T-helper 22 cell (primary cell): Measurements from ENCODE around the gene CTU2.

Experiments used
- DNase-seq: peaks from one replicate; pipeline ENCODE4 v3.0.0-alpha.2; 2020; ENCODE audit warnings: low read depth

CTU2 gene

GRCh38 chr16:88743693-88744576, 37.6 kb downstream of the CTU2 start:
- DNase-seq: peak; percentile 42

DNA sequence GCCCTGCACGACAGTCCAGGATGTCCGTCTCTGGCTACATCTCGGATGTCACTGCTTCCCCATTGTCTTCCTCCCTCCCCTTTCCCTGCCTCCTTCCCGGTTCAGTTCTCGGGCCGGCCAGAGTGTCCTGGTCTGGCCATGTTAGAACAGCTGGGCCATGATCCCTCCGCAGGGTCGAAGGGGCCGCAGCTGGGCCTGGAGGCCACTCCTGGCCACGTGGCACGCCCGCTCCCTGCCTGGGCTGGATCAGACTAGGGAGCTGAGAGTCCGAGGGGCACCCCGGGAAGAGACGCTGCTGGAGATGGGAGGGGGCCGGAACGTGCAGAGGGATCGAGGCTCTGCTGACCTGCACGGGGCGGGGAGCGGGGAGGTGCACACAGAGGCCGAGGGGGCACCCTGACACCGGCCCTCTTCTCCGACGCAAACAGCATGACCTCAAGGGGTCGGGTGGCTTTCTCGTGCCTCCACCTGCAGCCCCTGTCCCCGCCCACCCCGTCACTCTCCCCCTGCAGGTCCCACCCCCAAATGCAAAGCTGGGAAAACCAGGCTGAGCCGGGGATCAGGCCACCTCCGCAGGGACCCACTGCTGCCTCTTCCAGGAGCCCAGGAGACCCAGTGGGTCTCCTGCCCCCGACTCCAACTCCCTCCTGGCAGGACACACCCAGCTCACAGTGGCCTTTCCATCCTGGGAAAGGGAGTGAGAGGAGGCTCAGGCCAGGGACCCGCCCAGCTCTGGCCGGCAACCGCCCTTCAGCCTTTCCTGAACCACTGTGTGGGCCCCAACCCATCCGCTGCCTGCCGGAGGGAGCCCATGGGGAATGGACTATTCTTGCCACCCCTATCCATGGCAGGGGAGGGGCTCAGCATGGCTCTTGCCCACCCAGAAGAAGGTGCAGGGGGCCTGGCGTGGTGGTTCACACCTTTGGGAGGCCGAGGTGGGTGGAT, 38.5 kb downstream of the CTU2 start:
- no peak for DNase-seq

DNA sequence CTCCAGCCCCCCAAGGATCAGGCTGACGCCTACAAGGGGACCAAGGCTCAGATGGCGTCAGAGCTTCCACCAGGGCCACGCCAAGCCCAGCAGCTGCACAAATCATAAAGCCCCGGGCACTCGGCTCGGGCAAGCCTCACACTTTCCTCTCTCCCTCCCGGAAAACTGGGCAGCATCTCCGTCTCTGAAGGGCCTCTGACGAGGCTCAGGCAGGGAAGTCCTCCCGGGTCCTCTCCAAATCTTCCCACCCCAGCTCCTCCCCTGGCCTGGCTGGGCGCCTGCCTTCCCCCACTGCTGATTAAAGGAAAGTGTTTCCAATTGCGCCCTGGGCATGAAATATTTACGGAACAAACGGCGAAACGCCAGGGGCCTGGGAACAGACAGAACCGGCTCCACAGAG, 40.2 kb downstream of the CTU2 start:
- no peak for DNase-seq

DNA sequence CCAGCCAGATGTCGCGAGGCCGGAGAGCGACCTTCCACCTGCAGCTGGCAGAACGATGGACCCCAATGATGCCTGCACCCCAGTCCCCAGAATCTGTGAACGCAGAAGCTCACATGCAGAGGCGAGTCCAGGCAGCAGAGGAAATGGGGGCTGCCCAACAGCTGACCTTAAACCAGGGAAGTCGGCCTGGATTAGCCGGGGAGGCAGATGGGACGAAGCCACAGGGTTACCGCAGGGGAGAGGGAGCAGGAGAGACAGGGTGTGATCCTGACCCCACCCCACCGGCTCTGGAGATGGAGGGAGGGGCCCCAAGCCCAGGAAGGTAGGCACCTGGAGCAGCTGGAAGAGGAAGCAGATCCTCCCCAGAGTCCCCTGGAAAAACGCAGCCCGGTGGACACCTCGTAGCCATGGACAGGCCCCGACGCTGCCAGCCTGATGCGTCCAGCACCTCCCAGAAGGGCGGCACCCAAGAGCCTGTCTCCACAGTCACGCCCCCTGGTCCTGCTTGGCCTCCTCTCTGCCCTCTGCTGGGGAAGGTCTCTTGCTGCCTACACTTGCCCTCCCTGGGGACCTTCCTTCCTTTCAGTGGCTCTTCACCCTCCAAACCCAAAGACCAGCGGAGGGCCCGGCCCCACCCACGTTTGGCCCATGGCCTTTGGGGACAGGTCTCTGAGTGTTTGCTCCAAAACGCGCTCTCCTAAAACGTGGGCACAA, 41.4 kb downstream of the CTU2 start:
- DNase-seq: no peak

- DNase-seq: no peak
These were observed 42.1 kb downstream of the CTU2 start for GRCh38 chr16:88748364-88748763.

- no peak for DNase-seq
These were observed 43.1 kb downstream of the CTU2 start for GRCh38 chr16:88749358-88749757.

DNA sequence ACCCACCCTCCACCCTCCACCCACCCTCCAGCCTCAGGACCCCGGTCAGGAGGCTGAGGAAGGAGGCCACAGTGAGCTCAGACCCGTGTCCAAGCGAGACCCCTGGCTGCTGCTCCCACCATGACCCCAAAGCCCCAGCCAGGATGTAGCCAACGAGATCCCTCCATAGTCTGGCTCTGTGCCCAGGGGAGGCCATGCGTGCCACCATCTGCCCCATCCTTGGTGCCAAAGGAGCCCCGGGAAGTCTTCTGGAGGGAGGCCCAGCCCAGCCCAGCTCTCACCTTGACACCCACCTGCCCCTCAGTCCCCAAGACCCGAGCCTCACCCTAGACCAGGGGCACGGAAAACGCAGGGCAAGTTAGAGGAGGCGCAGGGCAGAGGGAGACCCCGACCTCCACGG, 44.6 kb downstream of the CTU2 start:
- DNase-seq: no peak

DNA sequence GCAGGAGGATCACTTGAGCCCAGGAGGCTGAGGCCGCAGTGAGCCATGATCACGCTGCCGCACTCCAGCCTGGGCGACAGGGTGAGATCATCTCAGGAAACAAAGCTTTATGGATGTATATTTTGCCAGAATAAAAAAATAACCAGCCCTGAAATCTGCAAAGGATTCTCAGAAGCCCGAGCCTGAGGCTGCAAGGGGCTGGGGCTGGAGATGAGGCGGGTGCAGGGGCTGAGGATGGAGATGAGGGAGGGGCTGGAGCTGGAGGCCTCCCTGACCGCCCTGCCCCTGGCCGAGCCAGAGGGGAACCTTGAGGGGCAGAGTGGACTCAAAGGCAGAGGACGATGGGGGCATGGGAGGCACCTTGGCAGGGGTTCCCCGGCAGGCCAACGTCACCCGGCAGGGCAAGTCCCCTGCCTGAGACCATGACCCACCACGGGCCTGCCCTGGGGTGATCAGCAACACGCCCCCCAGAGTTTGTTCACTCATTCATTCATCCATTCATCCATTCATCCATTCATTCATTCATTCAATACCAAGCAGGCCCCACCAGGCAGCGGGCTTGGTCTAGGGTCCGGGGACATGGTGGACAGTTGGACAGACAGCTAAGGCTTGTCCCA, 46.2 kb downstream of the CTU2 start:
- no peak for DNase-seq

GRCh38 chr16:88753191-88753590, 46.9 kb downstream of the CTU2 start:
- DNase-seq: no peak

- DNase-seq: no peak
These were observed 47.3 kb downstream of the CTU2 start for GRCh38 chr16:88753602-88754001.

DNA sequence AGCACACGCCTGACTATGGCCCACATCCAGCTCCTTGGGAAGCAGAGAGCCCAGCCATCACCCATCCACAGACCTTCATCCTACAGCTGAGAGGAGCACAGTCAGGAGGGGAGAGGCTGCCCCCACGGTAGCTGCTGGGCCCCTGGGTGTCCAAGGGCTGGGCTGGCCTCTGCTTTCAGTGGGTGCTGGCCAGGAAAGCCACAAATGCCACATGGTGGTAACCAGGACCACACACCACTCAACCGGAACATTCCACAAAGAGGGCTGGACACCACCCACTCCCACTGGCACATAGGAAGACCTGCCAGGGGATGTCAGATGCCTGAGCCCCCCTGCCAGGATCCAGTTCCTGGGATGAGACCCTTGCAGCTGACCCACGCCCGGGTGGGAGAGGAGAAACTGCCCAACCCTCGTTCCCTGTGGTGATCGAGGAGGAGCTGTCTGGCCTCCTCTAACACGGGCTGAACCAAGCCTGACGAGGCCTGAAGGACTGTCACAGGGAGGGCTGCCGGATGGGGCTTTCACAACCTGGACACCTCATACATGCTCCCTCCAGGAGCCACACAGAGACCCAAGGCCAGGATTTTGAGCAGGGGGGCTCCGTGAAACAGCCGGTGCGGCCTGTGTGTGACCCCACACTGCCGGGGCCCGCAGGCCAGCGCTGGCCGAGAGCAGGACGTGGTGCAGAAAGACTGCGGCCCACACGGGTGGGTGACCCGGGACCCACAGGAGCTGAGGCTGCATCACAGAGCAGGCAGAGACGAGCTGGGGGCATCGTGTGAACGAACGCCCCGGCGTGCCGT, 48.0 kb downstream of the CTU2 start:
- DNase-seq: no peak

DNA sequence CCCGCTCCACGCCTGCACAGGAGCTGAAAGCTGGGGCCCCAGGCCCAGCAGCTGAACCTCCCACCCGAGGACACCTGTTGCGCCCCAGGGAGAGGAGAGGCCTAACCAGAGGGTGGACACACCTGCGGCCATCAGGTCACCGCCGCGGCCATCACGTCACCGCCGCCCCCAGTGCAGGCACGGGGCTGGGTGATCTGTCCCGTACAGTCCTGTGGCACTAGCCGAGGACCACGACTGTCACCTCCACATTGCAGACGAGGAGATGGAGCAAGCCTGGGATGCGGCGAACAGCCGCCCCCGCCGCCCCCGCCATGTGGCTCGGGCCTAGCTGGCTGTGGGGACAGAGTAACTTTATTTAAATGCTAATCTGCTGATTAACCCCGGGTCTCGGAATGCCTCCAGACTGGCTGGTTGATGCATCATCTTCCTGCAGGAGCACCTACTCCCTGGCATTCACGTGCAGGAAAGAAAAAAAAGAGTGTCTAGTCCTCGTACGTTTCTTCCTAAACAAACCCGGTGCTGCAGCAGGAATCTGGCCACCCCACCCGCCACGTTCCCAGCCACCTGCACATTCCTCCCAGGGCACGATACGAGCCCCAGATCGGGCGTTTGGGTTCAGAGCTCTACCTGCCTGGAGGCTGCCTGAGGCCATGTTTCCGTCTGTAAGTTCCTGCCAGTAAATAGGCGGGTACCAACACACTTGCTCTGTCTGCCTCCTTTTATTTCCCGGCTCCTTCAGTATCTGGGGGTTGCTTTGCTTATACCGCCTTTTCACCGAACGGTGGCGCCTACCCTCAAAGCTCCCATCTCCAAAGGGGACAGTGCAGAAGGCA, 48.8 kb downstream of the CTU2 start:
- DNase-seq: no peak

DNA sequence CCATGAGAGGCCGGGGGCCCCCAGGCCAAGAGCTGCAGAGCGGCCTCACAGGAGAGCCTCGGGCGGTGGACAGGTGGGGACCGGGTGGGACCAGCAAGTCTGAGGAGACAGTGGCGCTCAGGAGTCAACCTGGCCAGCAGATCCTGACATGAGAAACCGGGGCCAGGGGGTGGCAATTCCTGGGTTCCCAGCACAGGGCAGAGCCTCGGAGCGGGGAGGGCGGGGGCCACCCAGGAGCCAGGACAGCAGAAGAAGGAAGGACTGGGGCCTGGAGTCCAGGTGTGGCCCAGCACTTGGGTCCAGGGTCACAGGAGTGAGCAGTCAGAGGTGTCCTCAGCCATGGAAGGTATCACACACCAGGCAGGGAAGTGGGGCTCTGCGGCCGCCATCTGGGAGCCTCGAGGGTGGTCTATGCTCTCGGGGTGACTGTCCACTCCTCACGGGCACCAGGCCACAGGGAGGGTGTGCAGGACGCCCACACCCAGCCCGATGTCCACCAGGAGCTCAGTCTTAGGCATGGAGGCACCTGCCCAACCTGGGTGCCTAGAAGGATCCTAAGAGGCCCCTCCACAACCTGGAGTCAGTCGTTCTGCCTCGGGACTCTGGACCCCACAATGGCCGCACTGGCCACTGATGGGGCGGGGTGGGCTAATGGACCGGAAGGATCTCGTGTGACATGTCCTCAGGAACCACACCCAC, 49.6 kb downstream of the CTU2 start:
- no peak for DNase-seq

DNA sequence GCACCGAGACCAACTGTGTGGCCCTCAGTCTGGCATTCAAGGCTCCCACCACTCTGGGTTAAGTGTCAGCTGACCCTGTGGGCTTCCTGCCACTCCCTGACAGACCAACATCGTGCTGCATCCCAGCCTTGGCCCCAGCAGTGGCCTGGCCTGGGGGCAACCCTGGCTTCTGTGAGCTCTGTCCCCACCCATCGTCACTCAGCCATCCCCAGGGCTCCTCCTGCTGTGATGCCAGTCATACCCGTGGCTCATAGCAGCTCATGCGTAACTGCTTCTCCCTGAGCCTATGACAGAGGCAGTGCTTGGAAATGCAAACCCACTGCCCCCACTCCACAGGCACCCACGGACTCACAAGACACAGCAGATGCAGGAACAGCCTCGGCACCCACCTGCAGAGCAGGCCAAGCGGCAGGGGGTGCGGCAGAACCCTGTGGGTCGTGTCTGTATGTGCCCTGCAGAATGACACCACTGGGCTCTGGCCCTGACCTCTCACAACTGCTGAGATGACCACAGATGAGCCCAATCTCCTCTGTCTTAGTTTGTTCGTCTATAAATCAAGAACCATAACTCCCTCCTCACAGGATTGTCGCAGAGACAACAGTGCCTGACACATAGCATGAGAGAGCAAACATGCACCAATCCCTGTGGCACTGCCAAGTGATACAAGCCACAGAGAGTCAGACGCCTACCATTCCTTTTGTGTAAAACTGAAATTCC, 52.1 kb downstream of the CTU2 start:
- no peak for DNase-seq

- no peak for DNase-seq
These were observed 52.6 kb downstream of the CTU2 start for GRCh38 chr16:88758944-88759244.

DNA sequence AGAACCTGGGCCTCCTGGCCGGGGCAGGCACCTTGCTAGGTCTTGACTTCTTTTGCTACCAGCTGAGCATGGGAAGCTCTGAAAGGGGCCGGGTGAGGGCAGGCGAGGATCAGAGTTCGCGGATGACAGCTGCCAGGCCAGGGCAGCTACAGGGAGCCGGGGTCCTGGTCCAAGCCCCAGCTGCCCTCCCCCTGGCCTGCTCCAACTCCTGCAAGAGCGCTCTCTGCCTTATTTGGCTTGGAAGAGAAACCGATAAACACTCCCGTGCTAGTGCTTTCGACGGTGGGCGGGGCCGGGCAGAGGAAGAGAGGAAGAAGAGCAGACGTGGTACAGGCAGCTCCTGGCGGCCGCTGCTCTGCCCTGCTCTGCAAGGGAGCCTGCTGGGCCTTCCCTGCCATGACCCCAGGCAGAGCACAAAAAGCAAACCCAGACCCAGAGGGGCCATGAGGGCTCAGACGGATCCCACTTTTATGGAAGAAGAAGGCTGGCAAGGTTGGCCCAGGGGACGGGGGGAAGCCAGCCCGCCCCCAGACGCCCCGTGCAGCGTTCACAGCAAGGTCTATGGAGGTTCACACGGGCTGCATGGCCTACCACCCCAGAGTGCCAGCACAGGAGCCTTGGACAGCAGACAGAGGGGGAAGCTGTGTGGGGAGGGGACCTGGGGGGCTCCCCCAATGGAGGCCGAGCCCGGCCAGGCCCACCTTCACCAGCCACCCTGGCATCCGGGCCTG, 53.1 kb downstream of the CTU2 start:
- DNase-seq: peak; percentile 56

- DNase-seq: no peak
These were observed 53.7 kb downstream of the CTU2 start for GRCh38 chr16:88759976-88760350.

GRCh38 chr16:88760424-88761142, 54.3 kb downstream of the CTU2 start:
- no peak for DNase-seq
